ES-I3 (cell line): ENCODE results near the gene KCNK10.

Experiments
- H3K36me3 ChIP-seq: 2 replicates; pipeline ENCODE4 v1.6.1; 2013; ENCODE audit warnings: mild to moderate bottlenecking, low read length, control low read depth, moderate library complexity; ENCODE audit not compliant: insufficient read depth
- H3K4me1 ChIP-seq: 2 replicates; pipeline ENCODE4 v1.6.1; 2013; ENCODE audit warnings: mild to moderate bottlenecking, control low read depth, low read length; ENCODE audit not compliant: insufficient read depth
- H3K9ac ChIP-seq: 2 replicates; pipeline ENCODE4 v1.6.1; 2013; ENCODE audit warnings: low read depth, mild to moderate bottlenecking, low read length, moderate library complexity
- H3K9me3 ChIP-seq: 2 replicates; pipeline ENCODE4 v1.6.1; 2013; ENCODE audit warnings: mild to moderate bottlenecking, low read length, moderate library complexity; ENCODE audit not compliant: control insufficient read depth, insufficient read depth

KCNK10 gene

GRCh38 chr14:88323086-88323522 lies at the start of gene KCNK10:
Gene KCNK10, minus strand, starts transcription at chr14:88323269. Its CDS starts 471 bp downstream, at chr14:88322798.
- Histone ChIP-seq H3K9me3 (peaks cover 2% of the 10 kb centered on the region; the same call in 1 of the 2 replicates), H3K4me1 (no peaks in the 10 kb centered on the region), H3K9ac (peak within 1 kb of the TSS; percentile 74), H3K36me3 (no peaks in the 10 kb centered on the region)

- H3K36me3 ChIP-seq, result no peaks in the 10 kb centered on the region
- H3K9me3 ChIP-seq, result no peaks in the 10 kb centered on the region; the same call in 1 of the 2 replicates
- no peak overlapping the region for H3K9ac ChIP-seq
- peaks cover 12% of the 10 kb centered on the region for H3K4me1 ChIP-seq
Measured at GRCh38 chr14:88369496-88369895, 46.4 kb upstream of the KCNK10 start.

GRCh38 chr14:88364710-88365413 lies 41.8 kb upstream of the KCNK10 start:
- no peaks in the 10 kb centered on the region; the same call in 1 of the 2 replicates for H3K9me3 ChIP-seq
- H3K4me1 ChIP-seq, result peaks cover 24% of the 10 kb centered on the region
- H3K9ac ChIP-seq, result peak overlapping the region; percentile 16; the same call in 1 of the 2 replicates
- no peaks in the 10 kb centered on the region for H3K36me3 ChIP-seq

- H3K36me3 ChIP-seq, result no peaks in the 10 kb centered on the region
- H3K4me1 ChIP-seq, result peaks cover 24% of the 10 kb centered on the region
- no peaks in the 10 kb centered on the region; the same call in 1 of the 2 replicates for H3K9me3 ChIP-seq
- H3K9ac ChIP-seq, result no peak overlapping the region
Measured at GRCh38 chr14:88363644-88364043, 40.6 kb upstream of the KCNK10 start.

GRCh38 chr14:88359500-88359899 lies 36.4 kb upstream of the KCNK10 start:
- Histone ChIP-seq H3K4me1 (peaks cover 12% of the 10 kb centered on the region), H3K36me3 (no peaks in the 10 kb centered on the region), H3K9ac (no peak overlapping the region), H3K9me3 (no peaks in the 10 kb centered on the region)

- Histone ChIP-seq H3K9me3 (no peaks in the 10 kb centered on the region), H3K4me1 (no peaks in the 10 kb centered on the region), H3K36me3 (no peaks in the 10 kb centered on the region), H3K9ac (no peak overlapping the region)
Measured at GRCh38 chr14:88354358-88354757, 31.3 kb upstream of the KCNK10 start.

- H3K36me3 ChIP-seq, result no peaks in the 10 kb centered on the region
- H3K9me3 ChIP-seq, result no peaks in the 10 kb centered on the region
- H3K9ac ChIP-seq, result no peak overlapping the region
- H3K4me1 ChIP-seq, result no peaks in the 10 kb centered on the region
Measured at GRCh38 chr14:88352698-88353097, 29.6 kb upstream of the KCNK10 start.

GRCh38 chr14:88351966-88352691 lies 29.1 kb upstream of the KCNK10 start:
- H3K9me3 ChIP-seq, result no peaks in the 10 kb centered on the region
- no peaks in the 10 kb centered on the region for H3K36me3 ChIP-seq
- no peaks in the 10 kb centered on the region for H3K4me1 ChIP-seq
- no peak overlapping the region for H3K9ac ChIP-seq

- H3K36me3 ChIP-seq, result no peaks in the 10 kb centered on the region
- H3K9me3 ChIP-seq, result no peaks in the 10 kb centered on the region
- no peaks in the 10 kb centered on the region for H3K4me1 ChIP-seq
- H3K9ac ChIP-seq, result no peak overlapping the region
Measured at GRCh38 chr14:88348546-88348945, 25.5 kb upstream of the KCNK10 start.

- Histone ChIP-seq H3K36me3 (no peaks in the 10 kb centered on the region), H3K9ac (no peak overlapping the region), H3K4me1 (0 out of 2 replicates have a peak, but pooled peaks cover 2% of the 10 kb centered on the region), H3K9me3 (no peaks in the 10 kb centered on the region)
Measured at GRCh38 chr14:88346048-88346639, 23.1 kb upstream of the KCNK10 start.

- Histone ChIP-seq H3K9me3 (no peaks in the 10 kb centered on the region), H3K4me1 (0 out of 2 replicates have a peak, but pooled peaks cover 2% of the 10 kb centered on the region), H3K36me3 (no peaks in the 10 kb centered on the region), H3K9ac (no peak overlapping the region)
Measured at GRCh38 chr14:88342980-88343379, 19.9 kb upstream of the KCNK10 start.

- H3K4me1 ChIP-seq, result 0 out of 2 replicates have a peak, but pooled peaks cover 2% of the 10 kb centered on the region
- H3K36me3 ChIP-seq, result no peaks in the 10 kb centered on the region
- H3K9me3 ChIP-seq, result no peaks in the 10 kb centered on the region
- no peak overlapping the region for H3K9ac ChIP-seq
Measured at GRCh38 chr14:88340357-88340756, 17.3 kb upstream of the KCNK10 start.

- no peaks in the 10 kb centered on the region for H3K36me3 ChIP-seq
- H3K4me1 ChIP-seq, result no peaks in the 10 kb centered on the region
- peaks cover under 1% of the 10 kb centered on the region for H3K9me3 ChIP-seq
- no peak overlapping the region for H3K9ac ChIP-seq
Measured at GRCh38 chr14:88333036-88333435, 10.0 kb upstream of the KCNK10 start.

- Histone ChIP-seq H3K9me3 (peaks cover 2% of the 10 kb centered on the region), H3K9ac (no peak overlapping the region), H3K36me3 (no peaks in the 10 kb centered on the region), H3K4me1 (no peaks in the 10 kb centered on the region)
Measured at GRCh38 chr14:88327497-88327896, 4.4 kb upstream of the KCNK10 start.
